HG03139 (cell line): Measurements from ENCODE around the gene MAML2.

Experiments
- ATAC-seq: cut with Tn5 transposase; IDR thresholded peaks from one replicate; pipeline ENCODE4 v1.9.1; 2021; ENCODE audit not compliant: unreplicated experiment

MAML2 gene

GRCh38 chr11:96242971-96243647, 99.9 kb downstream of the MAML2 start:
- ATAC-seq, result peak; percentile 88

- ATAC-seq, result no peak
Measured at GRCh38 chr11:96242191-96242847, 100.7 kb downstream of the MAML2 start.

- ATAC-seq, result no peak
Measured at GRCh38 chr11:96241331-96241841, 101.6 kb downstream of the MAML2 start.

GRCh38 chr11:96238563-96239135, 104.3 kb downstream of the MAML2 start:
- no peak for ATAC-seq

- ATAC-seq, result no peak
Measured at GRCh38 chr11:96237766-96238266, 105.2 kb downstream of the MAML2 start.

GRCh38 chr11:96235751-96236150, 107.2 kb downstream of the MAML2 start:
- ATAC-seq, result no peak

- no peak for ATAC-seq
Measured at GRCh38 chr11:96234866-96235441, 108.0 kb downstream of the MAML2 start.

- no peak for ATAC-seq
Measured at GRCh38 chr11:96232132-96232531, 110.9 kb downstream of the MAML2 start.

- ATAC-seq, result no peak
Measured at GRCh38 chr11:96230686-96231085, 112.3 kb downstream of the MAML2 start.

- no peak for ATAC-seq
Measured at GRCh38 chr11:96229354-96229977, 113.5 kb downstream of the MAML2 start.

- ATAC-seq, result no peak
Measured at GRCh38 chr11:96228910-96229309, 114.1 kb downstream of the MAML2 start.

GRCh38 chr11:96228473-96228891, 114.5 kb downstream of the MAML2 start:
- ATAC-seq, result no peak

- ATAC-seq, result no peak
Measured at GRCh38 chr11:96227244-96227643, 115.8 kb downstream of the MAML2 start.

GRCh38 chr11:96223083-96223482, 119.9 kb downstream of the MAML2 start:
- no peak for ATAC-seq

- no peak for ATAC-seq
Measured at GRCh38 chr11:96222102-96222501, 120.9 kb downstream of the MAML2 start.

- no peak for ATAC-seq
Measured at GRCh38 chr11:96221244-96222070, 121.5 kb downstream of the MAML2 start.

GRCh38 chr11:96219981-96220623, 122.9 kb downstream of the MAML2 start:
- no peak for ATAC-seq

- no peak for ATAC-seq
Measured at GRCh38 chr11:96218901-96219300, 124.1 kb downstream of the MAML2 start.

- no peak for ATAC-seq
Measured at GRCh38 chr11:96218006-96218405, 125.0 kb downstream of the MAML2 start.

- ATAC-seq, result no peak
Measured at GRCh38 chr11:96217206-96217605, 125.8 kb downstream of the MAML2 start.
